Coronary artery (tissue), 2 donors: ENCODE results near the gene STXBP1.
"Not testable (repeated sequence)": the region's sequence is repeated elsewhere in the genome, so short reads cannot be mapped to it uniquely, and the experiment has no call there.

ENCODE experiments used
- DNase-seq: peaks from one replicate; pipeline ENCODE4 v3.0.0-alpha.2; 2017; ENCODE audit warnings: low spot score
- H3K27ac ChIP-seq, 2 donors: fragments of 200-600 bp; sonication (generic); one replicate each; pipeline ENCODE4 v1.5.1; 2016 to 2019
- H3K4me3 ChIP-seq: fragments of 200-600 bp; sonication (generic); 2 replicates; pipeline ENCODE4 v1.5.1; 2016; ENCODE audit warnings: mild to moderate bottlenecking, moderate library complexity
- TF ChIP-seq, protein P1 (sequence below): fragments of 200-600 bp; sonication (generic); IDR thresholded peaks from one replicate; pipeline ENCODE4 v1.5.1; 2019; ENCODE audit warnings: antibody characterized with exemption

STXBP1 gene

DNA sequence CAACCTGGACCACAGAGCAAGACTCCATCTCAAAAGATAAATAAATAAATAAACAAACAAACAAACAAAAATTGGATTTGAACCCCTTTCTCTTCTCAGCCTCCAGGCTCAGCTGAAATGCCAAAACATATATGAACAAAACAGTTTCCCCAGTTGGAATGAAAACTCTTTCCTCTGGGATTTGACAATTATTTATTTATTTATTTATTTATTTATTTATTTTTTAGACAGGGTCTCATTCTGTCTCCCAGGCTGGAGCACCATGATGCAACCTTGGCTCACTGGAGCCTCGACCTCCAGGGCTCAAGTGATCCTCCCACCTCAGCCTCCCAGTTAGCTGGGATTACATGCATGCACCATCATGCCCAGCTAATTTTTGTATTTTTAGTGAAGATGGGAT, 6.0 kb upstream of the STXBP1 start:
- TF ChIP-seq, protein P1, sequence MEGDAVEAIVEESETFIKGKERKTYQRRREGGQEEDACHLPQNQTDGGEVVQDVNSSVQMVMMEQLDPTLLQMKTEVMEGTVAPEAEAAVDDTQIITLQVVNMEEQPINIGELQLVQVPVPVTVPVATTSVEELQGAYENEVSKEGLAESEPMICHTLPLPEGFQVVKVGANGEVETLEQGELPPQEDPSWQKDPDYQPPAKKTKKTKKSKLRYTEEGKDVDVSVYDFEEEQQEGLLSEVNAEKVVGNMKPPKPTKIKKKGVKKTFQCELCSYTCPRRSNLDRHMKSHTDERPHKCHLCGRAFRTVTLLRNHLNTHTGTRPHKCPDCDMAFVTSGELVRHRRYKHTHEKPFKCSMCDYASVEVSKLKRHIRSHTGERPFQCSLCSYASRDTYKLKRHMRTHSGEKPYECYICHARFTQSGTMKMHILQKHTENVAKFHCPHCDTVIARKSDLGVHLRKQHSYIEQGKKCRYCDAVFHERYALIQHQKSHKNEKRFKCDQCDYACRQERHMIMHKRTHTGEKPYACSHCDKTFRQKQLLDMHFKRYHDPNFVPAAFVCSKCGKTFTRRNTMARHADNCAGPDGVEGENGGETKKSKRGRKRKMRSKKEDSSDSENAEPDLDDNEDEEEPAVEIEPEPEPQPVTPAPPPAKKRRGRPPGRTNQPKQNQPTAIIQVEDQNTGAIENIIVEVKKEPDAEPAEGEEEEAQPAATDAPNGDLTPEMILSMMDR = no peak
- H3K27ac ChIP-seq = no peak overlapping the region
- H3K4me3 ChIP-seq = no peak overlapping the region
- no peak for DNase-seq

DNA sequence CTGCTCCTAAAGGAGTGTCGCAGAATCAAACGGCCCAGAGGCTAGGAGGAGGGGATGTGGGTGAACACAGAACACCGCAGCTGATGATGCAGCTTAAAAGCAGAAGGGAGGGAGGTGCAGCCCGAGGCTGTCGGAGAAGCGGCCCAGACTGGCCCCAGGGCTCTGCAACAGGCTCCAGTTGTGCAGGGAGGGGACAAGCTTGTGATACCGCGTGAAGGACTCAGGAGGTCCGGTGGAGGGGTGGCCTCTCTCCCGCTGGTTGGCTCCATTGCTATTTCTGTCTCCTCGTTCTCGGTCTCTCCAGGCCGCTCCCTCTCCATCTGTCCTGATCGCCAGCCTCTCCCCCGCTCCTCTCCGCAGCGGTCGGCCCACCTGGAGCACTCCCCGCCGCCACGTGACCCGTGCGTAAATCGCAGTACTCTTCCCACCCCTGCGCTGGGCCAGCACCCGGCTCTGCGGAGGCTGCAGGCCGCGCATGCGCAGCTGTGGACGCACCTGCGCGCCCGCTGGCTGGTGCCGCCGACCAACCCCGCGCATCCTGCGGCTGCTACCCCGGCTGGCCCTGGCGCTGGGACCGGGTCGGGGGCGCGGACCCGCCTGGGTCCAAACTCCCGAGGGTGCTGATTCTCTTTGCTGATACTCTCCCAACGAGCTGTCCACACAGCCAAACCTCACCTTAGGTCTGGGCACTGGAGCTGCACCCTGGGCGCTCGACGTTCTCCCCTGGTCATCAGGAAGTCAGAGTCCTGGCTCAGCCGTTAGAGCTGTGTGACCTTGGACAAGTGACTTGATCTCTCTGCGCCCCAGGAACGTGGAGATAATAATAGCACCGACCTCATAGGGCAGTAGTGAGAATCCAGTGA, 3.7 kb upstream of the STXBP1 start:
- TF ChIP-seq, protein P1 = no peak
- Histone ChIP-seq H3K4me3 (peak overlapping the region; percentile 73), H3K27ac (peak overlapping the region in 1 of 2 donors; percentile 30)
- DNase-seq = peak; percentile 74

DNA sequence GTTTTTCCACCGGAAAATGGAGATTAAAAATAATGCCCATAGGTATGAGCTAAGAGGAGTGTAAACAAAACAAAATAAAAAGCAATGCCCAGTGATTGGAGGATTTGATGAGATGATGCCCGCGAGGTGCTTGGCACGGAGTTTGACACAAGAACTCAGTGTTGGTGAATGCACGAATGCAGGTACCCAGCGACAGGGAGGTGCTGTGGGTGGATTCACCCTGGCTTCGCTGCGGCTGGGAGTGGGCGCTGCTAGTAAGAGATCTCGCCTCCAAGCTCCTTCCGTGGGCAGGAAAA, 526 bp upstream of the STXBP1 start:
- Histone ChIP-seq H3K27ac (peak overlapping the region; percentile 70 to 89), H3K4me3 (peak overlapping the region; percentile 83)
- TF ChIP-seq, protein P1 = no peak
- DNase-seq = no peak

DNA sequence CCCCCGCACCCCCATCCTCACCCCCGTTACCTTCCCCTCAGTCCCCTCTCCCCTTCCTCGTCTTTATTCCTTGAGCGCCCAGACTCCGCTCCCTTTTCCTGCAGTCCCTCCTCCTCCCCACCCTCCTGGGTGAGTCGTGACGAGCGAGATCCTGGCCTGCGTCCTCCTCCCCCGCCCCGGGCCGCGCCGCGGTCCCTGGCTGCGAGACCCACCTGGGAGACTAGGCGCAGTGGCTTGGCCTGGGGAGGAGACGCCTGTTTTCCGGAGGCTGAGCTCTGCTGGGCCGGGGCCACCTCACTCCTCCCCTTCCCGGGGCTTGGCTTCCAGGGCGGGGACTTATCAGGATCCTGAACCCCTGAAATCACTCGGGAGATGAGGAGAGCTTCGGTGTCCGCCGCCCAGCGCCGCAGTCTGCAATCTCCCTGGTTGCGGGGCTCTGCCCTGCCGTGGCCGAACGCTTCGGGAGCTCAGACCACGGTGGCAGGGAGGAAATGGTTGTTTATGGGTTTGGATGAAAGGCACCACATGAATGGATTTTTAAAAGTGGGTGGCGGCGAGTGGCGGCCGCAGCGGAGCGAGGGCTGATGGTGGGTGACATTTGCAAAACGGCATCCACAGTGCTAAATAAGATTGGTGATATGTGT, 984 bp downstream of the STXBP1 start:
- Histone ChIP-seq H3K4me3 (peak overlapping the region; percentile 83), H3K27ac (peak overlapping the region; percentile 85 to 89)
- TF ChIP-seq, protein P1 = no peak
- DNase-seq = peak; percentile 85

DNA sequence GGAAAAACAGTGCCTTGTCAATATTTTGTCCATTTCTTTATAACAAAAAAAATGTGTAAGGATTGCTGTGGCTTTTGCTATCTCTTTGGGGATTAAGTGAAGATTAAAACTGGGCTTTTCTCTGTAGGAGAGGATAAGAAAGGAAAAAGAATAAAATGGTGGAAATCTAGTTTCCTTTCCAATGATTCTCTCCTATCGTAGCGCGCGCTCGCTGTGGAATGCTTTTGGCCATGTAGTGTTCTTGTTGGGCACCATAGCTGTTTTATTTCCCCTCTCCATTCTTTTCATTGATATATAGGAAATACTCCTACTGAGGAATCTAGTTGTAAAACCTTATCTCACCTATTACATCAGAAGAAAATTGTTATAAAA, 1.5 kb downstream of the STXBP1 start:
- TF ChIP-seq, protein P1 = no peak
- Histone ChIP-seq H3K4me3 (peak overlapping the region; percentile 83), H3K27ac (peak overlapping the region; percentile 85 to 89)
- DNase-seq = no peak

DNA sequence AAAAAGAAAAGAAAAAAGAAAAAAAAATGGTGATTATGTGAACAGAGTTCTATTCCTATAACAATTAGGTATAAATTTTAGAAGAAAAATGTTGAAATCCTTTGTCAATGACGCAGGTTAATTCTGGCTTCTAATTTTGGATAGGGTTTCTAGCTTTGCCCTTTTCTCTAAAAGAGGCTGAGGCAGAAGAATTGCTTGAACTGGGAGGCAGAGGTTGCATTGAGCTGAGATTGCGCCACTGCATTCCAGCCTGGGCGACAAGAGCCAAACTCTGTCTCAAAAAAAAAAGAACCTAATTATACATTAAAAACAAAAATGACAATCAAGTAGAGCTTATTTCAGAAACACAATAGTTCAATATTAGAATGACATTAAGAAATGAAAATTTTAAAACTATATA, 2.9 kb downstream of the STXBP1 start:
- DNase-seq = no peak
- TF ChIP-seq, protein P1 = no peak
- no peak overlapping the region for H3K27ac ChIP-seq
- no peak overlapping the region for H3K4me3 ChIP-seq

DNA sequence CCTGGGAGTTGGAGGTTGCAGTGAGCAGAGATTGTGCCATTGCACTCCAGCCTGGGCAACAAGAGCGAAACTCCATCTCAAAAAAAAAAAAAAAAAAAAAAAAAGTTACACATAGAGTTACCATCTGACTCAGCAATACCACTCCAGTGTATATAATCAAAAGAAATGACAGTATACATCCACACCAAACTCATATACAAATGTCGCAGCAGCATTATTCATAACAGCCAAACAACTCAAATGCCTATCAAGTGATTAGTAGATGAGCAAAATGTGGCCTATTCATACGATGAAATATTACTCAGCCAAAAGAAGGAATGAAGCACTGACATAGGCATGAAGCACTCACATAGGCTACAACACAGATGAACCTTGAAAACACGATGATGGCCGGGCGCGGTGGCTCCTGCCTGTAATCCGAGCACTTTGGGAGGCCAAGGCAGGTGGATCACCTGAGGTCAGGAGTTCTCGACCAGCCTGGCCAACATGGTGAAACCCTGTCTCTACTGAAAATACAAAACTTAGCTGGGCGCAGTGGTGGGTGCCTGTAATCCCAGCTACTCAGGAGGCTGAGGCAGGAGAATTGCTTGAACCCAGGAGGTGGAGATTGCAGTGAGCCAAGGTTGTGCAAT, 9.4 kb downstream of the STXBP1 start:
- not testable (repeated sequence) for H3K4me3 ChIP-seq, H3K27ac ChIP-seq, DNase-seq
